H9 (cell line): ENCODE measurements around the gene KISS1R. TPM values are rescaled to one million over a fixed set of nuclear protein-coding genes. Genes with fewer than 3 reads are reported as not detected.

Source experiments
- DNase-seq: peaks from one replicate; pipeline ENCODE4 v3.0.0-alpha.2; 2017
- H2AFZ ChIP-seq: one replicate; pipeline ENCODE4 v1.6.1; 2013; ENCODE audit warnings: mild to moderate bottlenecking, low read length, control low read depth, moderate library complexity
- H2AK5ac ChIP-seq: 2 replicates; pipeline ENCODE4 v1.6.1; 2013; ENCODE audit warnings: low read length, control low read depth, mixed read lengths; ENCODE audit not compliant: insufficient read length
- H2BK120ac ChIP-seq: one replicate; pipeline ENCODE4 v1.6.1; 2013; ENCODE audit warnings: low read depth, mild to moderate bottlenecking, low read length, control low read depth, inconsistent platforms; ENCODE audit not compliant: poor library complexity, severe bottlenecking
- H2BK12ac ChIP-seq: 2 replicates; pipeline ENCODE4 v1.6.1; 2013; ENCODE audit warnings: low read length, control low read depth, mixed read lengths, low read depth; ENCODE audit not compliant: insufficient read length
- H2BK15ac ChIP-seq: 2 replicates; pipeline ENCODE4 v1.6.1; 2013; ENCODE audit warnings: low read depth, low read length, control low read depth
- H2BK20ac ChIP-seq: one replicate; pipeline ENCODE4 v1.6.1; 2013; ENCODE audit warnings: low read depth, mild to moderate bottlenecking, low read length, control low read depth, inconsistent platforms; ENCODE audit not compliant: poor library complexity, severe bottlenecking
- H2BK5ac ChIP-seq: 2 replicates; pipeline ENCODE4 v1.6.1; 2013; ENCODE audit warnings: low read length, control low read depth, mixed read lengths; ENCODE audit not compliant: insufficient read length
- H3K14ac ChIP-seq: 2 replicates; pipeline ENCODE4 v1.6.1; 2013; ENCODE audit warnings: low read length, control low read depth; ENCODE audit not compliant: insufficient read depth
- H3K18ac ChIP-seq: 2 replicates; pipeline ENCODE4 v1.6.1; 2013; ENCODE audit warnings: low read depth, mild to moderate bottlenecking, mixed read lengths, low read length, control low read depth; ENCODE audit not compliant: insufficient read length
- H3K23ac ChIP-seq: 2 replicates; pipeline ENCODE4 v1.6.1; 2013; ENCODE audit warnings: low read length, control low read depth, mixed read lengths, low read depth; ENCODE audit not compliant: insufficient read length
- H3K23me2 ChIP-seq: 2 replicates; pipeline ENCODE4 v1.6.1; 2013; ENCODE audit warnings: low read depth, mild to moderate bottlenecking, mixed read lengths, low read length, control low read depth; ENCODE audit not compliant: insufficient read length, poor library complexity, severe bottlenecking
- H3K27ac ChIP-seq: 2 replicates; pipeline ENCODE4 v1.5.1; 2013; ENCODE audit warnings: low read length, control low read depth, mixed read lengths, low read depth; ENCODE audit not compliant: insufficient read length
- H3K27me3 ChIP-seq: 2 replicates; pipeline ENCODE4 v1.6.1; 2013; ENCODE audit warnings: low read length, control low read depth, inconsistent platforms; ENCODE audit not compliant: insufficient read depth
- H3K4ac ChIP-seq: 2 replicates; pipeline ENCODE4 v1.6.1; 2013; ENCODE audit warnings: low read depth, mild to moderate bottlenecking, control low read depth, inconsistent platforms, low read length, moderate library complexity
- H3K4me1 ChIP-seq: 2 replicates; pipeline ENCODE4 v1.6.1; 2013; ENCODE audit warnings: low read length, control low read depth, inconsistent platforms; ENCODE audit not compliant: insufficient read depth
- H3K4me2 ChIP-seq: 2 replicates; pipeline ENCODE4 v1.6.1; 2013; ENCODE audit warnings: low read length, control low read depth, mixed read lengths; ENCODE audit not compliant: insufficient read length, insufficient read depth
- H3K56ac ChIP-seq: 2 replicates; pipeline ENCODE4 v1.6.1; 2013; ENCODE audit warnings: low read depth, mild to moderate bottlenecking, mixed read lengths, low read length, control low read depth; ENCODE audit not compliant: insufficient read length
- H3K79me1 ChIP-seq: 2 replicates; pipeline ENCODE4 v1.6.1; 2013; ENCODE audit warnings: low read depth, mild to moderate bottlenecking, moderate library complexity, low read length, control low read depth, inconsistent platforms; ENCODE audit not compliant: insufficient read depth, poor library complexity, severe bottlenecking
- H3K79me2 ChIP-seq: 2 replicates; pipeline ENCODE4 v1.6.1; 2013; ENCODE audit warnings: low read length, control low read depth, inconsistent platforms; ENCODE audit not compliant: insufficient read depth
- H3K9ac ChIP-seq: 2 replicates; pipeline ENCODE4 v1.6.1; 2013; ENCODE audit warnings: low read length, control low read depth, mixed read lengths; ENCODE audit not compliant: insufficient read length; ENCODE audit errors: extremely low read depth
- H3K9me3 ChIP-seq: one replicate; pipeline ENCODE4 v1.6.1; 2013; ENCODE audit warnings: low read depth, low read length, inconsistent platforms; ENCODE audit not compliant: control insufficient read depth
- H3T11ph ChIP-seq: one replicate; pipeline ENCODE4 v1.6.1; 2013; ENCODE audit warnings: mild to moderate bottlenecking, low read length, control low read depth, inconsistent platforms
- H4K20me1 ChIP-seq: one replicate; pipeline ENCODE4 v1.6.1; 2013; ENCODE audit not compliant: control insufficient read depth, insufficient read length, insufficient read depth
- H4K5ac ChIP-seq: 2 replicates; pipeline ENCODE4 v1.6.1; 2013; ENCODE audit warnings: low read depth, mild to moderate bottlenecking, mixed read lengths, low read length, control low read depth; ENCODE audit not compliant: insufficient read length
- H4K8ac ChIP-seq: replicated peaks from 2 replicates; pipeline ENCODE4 v1.6.1; 2013; ENCODE audit warnings: low read length, control low read depth, mixed read lengths, low read depth; ENCODE audit not compliant: insufficient read length
- H4K91ac ChIP-seq: 2 replicates; pipeline ENCODE4 v1.6.1; 2013; ENCODE audit warnings: low read depth, mild to moderate bottlenecking, moderate library complexity, mixed read lengths, low read length, control low read depth; ENCODE audit not compliant: insufficient read length
- H3K27ac Mint-ChIP-seq, 3 experiments: 2 replicates in 2 of 3; 3 replicates in 1 of 3; pipeline ENCODE4 v1.8.0; 2020 to 2021; ENCODE audit warnings: mixed read lengths in 3 of 3, mild to moderate bottlenecking in 1 of 3, moderate library complexity in 1 of 3
- H3K27me3 Mint-ChIP-seq: 2 replicates; pipeline ENCODE4 v1.8.0; 2021; ENCODE audit warnings: low read depth, mild to moderate bottlenecking, moderate library complexity, mixed read lengths
- H3K36me3 Mint-ChIP-seq, 3 experiments: 2 replicates in 2 of 3; 3 replicates in 1 of 3; pipeline ENCODE4 v1.8.0; 2020 to 2021; ENCODE audit warnings: low read depth in 3 of 3, mixed read lengths in 3 of 3; ENCODE audit not compliant: insufficient read depth in 1 of 3
- H3K4me1 Mint-ChIP-seq, 2 experiments: 2 replicates each; pipeline ENCODE4 v1.8.0; 2020; ENCODE audit warnings: mixed read lengths in 2 of 2
- H3K4me3 Mint-ChIP-seq, 2 experiments: 2 replicates in 1 of 2; 3 replicates in 1 of 2; pipeline ENCODE4 v1.8.0; 2020 to 2021; ENCODE audit warnings: mild to moderate bottlenecking in 2 of 2, mixed read lengths in 2 of 2, moderate library complexity in 1 of 2
- H3K9me3 Mint-ChIP-seq, 2 experiments: 2 replicates in 1 of 2; 3 replicates in 1 of 2; pipeline ENCODE4 v1.8.0; 2020; ENCODE audit warnings: mild to moderate bottlenecking in 2 of 2, mixed read lengths in 2 of 2, moderate library complexity in 1 of 2
- WGBS: extraction: QIAGEN DNeasy Blood & Tissue Kit; methylation state at CpG from one replicate; pipeline ENCODE4 v1.1.7; 2013; ENCODE audit warnings: missing lambda C conversion rate, low lambda C conversion rate, mixed read lengths; ENCODE audit not compliant: insufficient read length; ENCODE audit errors: extremely low coverage; 5-methylcytosine and 5-hydroxymethylcytosine counted together
- total RNA-seq: library from RNA; stranded (reverse); gene quantifications from 2 replicates; pipeline ENCODE4 v1.2.1, GENCODE V29; 2021
- TF ChIP-seq, protein P1 (sequence below): fragments of 200-600 bp; sonication (generic); conservative IDR thresholded peaks from 3 replicates; pipeline ENCODE4 v1.8.0; 2021; ENCODE audit warnings: antibody characterized with exemption, mild to moderate bottlenecking

Gene KISS1R
- total RNA-seq, 1 experiment from 2014 or later = 3.3 TPM

DNA sequence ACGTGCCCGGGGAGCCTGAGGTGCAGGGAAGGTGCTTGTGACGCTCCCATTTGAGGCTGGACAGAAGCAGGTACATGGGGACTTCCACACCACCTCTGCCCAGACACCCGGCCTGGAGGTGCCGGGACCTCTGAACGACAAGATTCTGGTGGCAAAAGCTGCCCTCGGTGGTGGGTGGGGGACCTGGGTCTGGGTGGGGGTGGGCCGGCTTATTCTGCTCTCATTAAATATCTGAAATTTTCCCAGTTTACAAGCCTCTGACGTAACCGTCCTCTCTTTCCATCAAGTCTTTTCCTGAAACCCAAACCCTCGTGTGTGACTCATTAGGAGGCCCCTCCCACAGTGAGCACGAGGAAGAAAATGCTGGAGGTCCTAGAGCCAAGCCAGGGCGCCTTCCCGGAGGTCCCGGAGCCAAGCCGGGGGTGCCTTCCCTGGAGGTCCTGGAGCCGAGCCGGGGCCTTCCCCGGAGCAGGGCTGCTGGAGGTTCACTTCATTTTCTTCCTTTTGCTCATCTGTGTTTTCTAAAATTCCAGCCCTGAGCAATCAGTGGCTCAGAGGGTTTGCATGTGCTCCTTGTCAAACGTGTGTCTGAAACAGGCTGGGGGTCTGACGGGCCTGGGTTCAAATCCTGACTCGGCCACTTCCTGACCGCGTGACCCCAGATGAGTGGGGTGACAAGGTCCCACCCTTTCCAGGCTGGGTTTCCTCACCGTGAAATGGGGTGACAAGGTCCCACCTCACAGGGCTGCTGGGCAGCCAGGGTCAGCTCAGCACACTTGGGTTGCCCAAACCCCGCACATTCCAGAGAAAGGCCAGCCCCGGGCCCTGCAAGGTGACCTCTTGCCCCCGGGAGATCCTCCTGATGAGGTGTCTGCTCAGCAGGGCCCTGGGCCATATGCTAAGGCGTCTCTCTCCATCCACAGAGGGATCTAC, 47.6 kb upstream of the KISS1R start:
- peaks cover 6 to 7% of the 10 kb centered on the region in 2 experiments for H3K9me3 Mint-ChIP-seq
- H2BK12ac ChIP-seq = no peak overlapping the region
- DNase-seq = no peak
- no peak overlapping the region for H3K4me3 Mint-ChIP-seq
- H3K27me3 Mint-ChIP-seq = no peaks in the 10 kb centered on the region; the same call in 1 of the 2 replicates
- H2AFZ ChIP-seq = no peak overlapping the region
- H3K27ac Mint-ChIP-seq = peak overlapping the region in 1 of 3 experiments; percentile 17; a peak in 1 of 7 replicates
- no peak overlapping the region for H3K9ac ChIP-seq
- H3K27me3 ChIP-seq = no peaks in the 10 kb centered on the region
- no peak overlapping the region for H2BK5ac ChIP-seq
- no peak overlapping the region for H2AK5ac ChIP-seq
- no peaks in the 10 kb centered on the region for H4K20me1 ChIP-seq
- no peak overlapping the region for H3K27ac ChIP-seq
- H3K4me2 ChIP-seq = no peak overlapping the region
- H3K79me1 ChIP-seq = no peaks in the 10 kb centered on the region
- no peak overlapping the region for H2BK20ac ChIP-seq
- H3K4ac ChIP-seq = no peak overlapping the region
- H4K5ac ChIP-seq = no peak overlapping the region
- TF ChIP-seq, protein P1, sequence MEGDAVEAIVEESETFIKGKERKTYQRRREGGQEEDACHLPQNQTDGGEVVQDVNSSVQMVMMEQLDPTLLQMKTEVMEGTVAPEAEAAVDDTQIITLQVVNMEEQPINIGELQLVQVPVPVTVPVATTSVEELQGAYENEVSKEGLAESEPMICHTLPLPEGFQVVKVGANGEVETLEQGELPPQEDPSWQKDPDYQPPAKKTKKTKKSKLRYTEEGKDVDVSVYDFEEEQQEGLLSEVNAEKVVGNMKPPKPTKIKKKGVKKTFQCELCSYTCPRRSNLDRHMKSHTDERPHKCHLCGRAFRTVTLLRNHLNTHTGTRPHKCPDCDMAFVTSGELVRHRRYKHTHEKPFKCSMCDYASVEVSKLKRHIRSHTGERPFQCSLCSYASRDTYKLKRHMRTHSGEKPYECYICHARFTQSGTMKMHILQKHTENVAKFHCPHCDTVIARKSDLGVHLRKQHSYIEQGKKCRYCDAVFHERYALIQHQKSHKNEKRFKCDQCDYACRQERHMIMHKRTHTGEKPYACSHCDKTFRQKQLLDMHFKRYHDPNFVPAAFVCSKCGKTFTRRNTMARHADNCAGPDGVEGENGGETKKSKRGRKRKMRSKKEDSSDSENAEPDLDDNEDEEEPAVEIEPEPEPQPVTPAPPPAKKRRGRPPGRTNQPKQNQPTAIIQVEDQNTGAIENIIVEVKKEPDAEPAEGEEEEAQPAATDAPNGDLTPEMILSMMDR = no peak
- no peak overlapping the region for H2BK15ac ChIP-seq
- H4K8ac ChIP-seq = no peak overlapping the region
- H3K56ac ChIP-seq = no peak overlapping the region
- peaks cover 8 to 22% of the 10 kb centered on the region in 2 experiments for H3K4me1 Mint-ChIP-seq
- no CpG with 5 or more reads among the region's 29 CpGs for WGBS
- H3K79me2 ChIP-seq = no peaks in the 10 kb centered on the region
- no peak overlapping the region for H3T11ph ChIP-seq
- no peak overlapping the region for H3K23ac ChIP-seq
- no peak overlapping the region for H3K14ac ChIP-seq
- H3K36me3 Mint-ChIP-seq = peaks cover 20 to 47% (median 38%) of the 10 kb centered on the region in 3 experiments
- no peaks in the 10 kb centered on the region for H3K23me2 ChIP-seq
- no peak overlapping the region for H3K18ac ChIP-seq
- no peaks in the 10 kb centered on the region for H3K9me3 ChIP-seq
- H3K4me1 ChIP-seq = no peaks in the 10 kb centered on the region
- no peak overlapping the region for H4K91ac ChIP-seq
- no peak overlapping the region for H2BK120ac ChIP-seq
